Small intestine (tissue), 7 donors: ENCODE data around the gene CD1B. TPM values are rescaled to one million over a fixed set of nuclear protein-coding genes. Genes with fewer than 3 reads are reported as not detected.

Source experiments
- DNase-seq, 2 donors: peaks; one replicate each; pipeline versions ENCODE4 v3.0.0 to v3.0.0-alpha.2; 2013
- FAIRE-seq: peaks from 2 replicates; lab custom pipeline; 2012; peaks lifted over from hg19 to GRCh38; lab: Jason Lieb, UNC
- H3K27ac ChIP-seq, 3 donors: one replicate each; pipeline ENCODE4 v1.5.1; 2013; ENCODE audit warnings: low read length in 2 of 3, mild to moderate bottlenecking in 2 of 3, control low read depth in 1 of 3, inconsistent platforms in 1 of 3, low read depth in 1 of 3, moderate library complexity in 1 of 3
- H3K27me3 ChIP-seq, 3 donors: one replicate each; pipeline ENCODE4 v1.6.1; 2013; ENCODE audit warnings: low read length in 3 of 3, inconsistent platforms in 1 of 3; ENCODE audit not compliant: control insufficient read depth in 3 of 3, insufficient read depth in 3 of 3
- H3K36me3 ChIP-seq, 3 donors: one replicate each; pipeline ENCODE4 v1.6.1; 2013; ENCODE audit warnings: low read length in 3 of 3, inconsistent platforms in 1 of 3, low read depth in 1 of 3, mild to moderate bottlenecking in 1 of 3, moderate library complexity in 1 of 3; ENCODE audit not compliant: control insufficient read depth in 3 of 3, insufficient read depth in 2 of 3
- H3K4me1 ChIP-seq, 3 donors: one replicate each; pipeline ENCODE4 v1.6.1; 2013; ENCODE audit warnings: low read length in 2 of 3, inconsistent platforms in 1 of 3, low read depth in 1 of 3, mild to moderate bottlenecking in 1 of 3, moderate library complexity in 1 of 3; ENCODE audit not compliant: control insufficient read depth in 3 of 3, insufficient read depth in 2 of 3
- H3K4me3 ChIP-seq, 3 donors: one replicate each; pipeline ENCODE4 v1.5.1; 2013; ENCODE audit warnings: low read length in 3 of 3, control low read depth in 1 of 3, inconsistent platforms in 1 of 3, low read depth in 1 of 3, mild to moderate bottlenecking in 1 of 3, moderate library complexity in 1 of 3
- H3K9me3 ChIP-seq, 2 donors: one replicate each; pipeline ENCODE4 v1.6.1; 2013; ENCODE audit warnings: low read depth in 1 of 2, low read length in 1 of 2; ENCODE audit not compliant: control insufficient read depth in 2 of 2, insufficient read depth in 1 of 2
- WGBS, 3 donors: extraction: QIAGEN DNeasy Blood & Tissue Kit; methylation state at CpG; one replicate each; pipeline ENCODE4 v1.1.7; 2013; 5-methylcytosine and 5-hydroxymethylcytosine counted together
- polyA plus RNA-seq, 4 donors: library from polyadenylated mRNA; stranded (reverse) in 3 of 4; unstranded in 1 of 4; fragments of 200-250 nt in 3 of 4; fragments of 120-200 nt in 1 of 4; gene quantifications; one replicate each; pipeline versions ENCODE4 v1.2.1 to v1.2.3, GENCODE V29; 2013
- donor health status: healthy with polysubstance abuse.
- donor health status: control.
- donor health status: control.
- donor health status: Bipolar disorder and iron deficiency.
- donor health status: healthy.

The CD1B gene
- polyA plus RNA-seq, 4 donors = not detected

DNA sequence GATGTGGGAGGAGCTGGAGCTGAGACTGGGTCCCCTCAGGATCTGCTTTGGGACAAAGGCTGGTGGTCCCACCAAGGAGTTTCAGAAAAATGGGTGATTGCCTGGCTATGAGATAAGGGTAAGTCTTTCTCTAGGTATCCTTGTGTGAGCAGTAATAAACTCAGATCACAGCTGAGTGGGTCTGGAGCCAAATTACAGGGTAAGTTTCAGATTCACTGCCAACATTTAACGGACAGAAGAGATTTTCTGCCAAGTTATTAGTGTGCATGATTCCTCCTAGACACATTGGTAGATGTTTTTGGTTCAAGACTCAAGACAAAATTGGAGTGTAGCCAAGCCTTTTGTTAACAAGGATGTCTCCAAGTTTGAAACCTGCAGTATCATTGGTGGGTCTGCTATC, 7.5 kb downstream of the CD1B start:
- Histone ChIP-seq H3K27ac (no peak overlapping the region), H3K4me1 (no peaks in the 10 kb centered on the region), H3K4me3 (no peak overlapping the region), H3K36me3 (no peaks in the 10 kb centered on the region), H3K27me3 (no peaks in the 10 kb centered on the region), H3K9me3 (no peaks in the 10 kb centered on the region)
- 56 to 74% (median 72%) methylated on average over 1 of the region's 1 CpG for WGBS, 3 donors
- FAIRE-seq (no peak), DNase-seq (no peak)

DNA sequence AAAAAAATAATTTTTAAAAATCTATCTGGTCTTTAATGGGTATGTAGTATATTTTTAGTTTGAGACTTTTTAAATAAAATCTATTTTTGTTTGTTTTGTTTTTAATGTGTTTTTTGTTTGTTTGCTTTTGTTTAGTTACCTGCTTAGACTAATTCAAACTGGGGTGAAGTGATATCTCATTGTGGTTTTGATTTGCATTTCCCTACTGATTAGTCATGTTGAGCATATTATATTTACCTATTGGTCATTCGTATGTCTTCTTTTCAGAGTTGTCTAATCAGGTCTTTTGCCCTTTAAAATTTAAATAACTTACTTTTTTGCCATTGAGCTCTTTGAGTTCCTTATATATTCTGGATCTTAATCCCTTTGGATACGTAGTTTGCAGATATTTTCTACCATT, 20.3 kb downstream of the CD1B start:
- H3K4me3 ChIP-seq = no peak overlapping the region
- WGBS, 3 donors = 67 to 79% (median 77%) methylated on average over 2 of the region's 2 CpGs
- no peak for DNase-seq

DNA sequence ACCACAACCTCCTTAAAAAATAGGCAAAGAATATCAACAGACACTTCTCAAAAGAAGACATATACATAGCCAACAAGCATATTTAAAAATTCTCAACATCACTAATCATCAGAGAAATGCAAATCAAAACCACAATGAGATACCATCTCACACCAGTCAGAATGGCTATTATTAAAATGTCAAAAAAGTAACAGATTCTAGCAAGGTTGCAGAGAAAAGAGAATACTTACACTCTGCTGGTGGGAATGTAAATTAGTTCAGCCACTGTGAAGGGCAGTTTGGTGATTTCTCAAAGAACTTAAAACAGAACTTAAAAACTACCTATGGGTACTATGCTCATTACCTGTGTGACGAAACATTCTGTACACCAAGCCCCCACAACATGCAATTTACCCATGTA, 20.7 kb downstream of the CD1B start:
- FAIRE-seq = no peak

More for the DNA sequence above, 20.3 kb downstream of the CD1B start:
- no peaks in the 10 kb centered on the region for H3K4me1 ChIP-seq
- H3K9me3 ChIP-seq = no peaks in the 10 kb centered on the region
- no peaks in the 10 kb centered on the region for H3K27me3 ChIP-seq
- no peak for FAIRE-seq
- H3K36me3 ChIP-seq = no peaks in the 10 kb centered on the region
- H3K27ac ChIP-seq = no peak overlapping the region

DNA sequence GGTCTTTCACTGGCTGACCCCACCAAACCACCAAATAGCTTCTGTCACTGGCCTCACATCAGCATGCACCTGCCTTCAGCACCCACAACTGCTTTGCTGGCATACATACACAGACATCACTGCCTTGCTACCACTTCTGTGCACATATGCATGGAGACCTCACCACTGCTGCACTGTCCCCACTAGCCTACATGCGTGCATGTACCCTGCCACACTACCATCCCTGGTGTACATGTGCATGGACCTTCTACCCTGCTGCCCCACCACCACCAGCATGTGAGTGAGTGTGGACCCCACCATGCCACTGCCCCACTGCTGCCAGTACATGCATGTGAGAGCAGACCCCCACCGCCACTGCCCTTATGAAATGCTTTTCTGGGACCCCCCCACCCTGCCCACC, 35.5 kb downstream of the CD1B start:
- 90 to 97% (median 96%) methylated on average over 2 of the region's 2 CpGs for WGBS, 3 donors
- no peak for DNase-seq
- no peak for FAIRE-seq
- Histone ChIP-seq H3K4me3 (no peak overlapping the region), H3K36me3 (no peaks in the 10 kb centered on the region), H3K27ac (no peak overlapping the region), H3K4me1 (no peaks in the 10 kb centered on the region), H3K27me3 (no peaks in the 10 kb centered on the region), H3K9me3 (peaks cover 0 to 7% of the 10 kb centered on the region in 2 donors)

More for the DNA sequence above, 20.7 kb downstream of the CD1B start:
- Histone ChIP-seq H3K9me3 (no peaks in the 10 kb centered on the region), H3K4me1 (no peaks in the 10 kb centered on the region), H3K36me3 (no peaks in the 10 kb centered on the region), H3K27ac (no peak overlapping the region), H3K27me3 (no peaks in the 10 kb centered on the region), H3K4me3 (no peak overlapping the region)
- 72 to 81% (median 75%) methylated on average over 1 of the region's 1 CpG for WGBS, 3 donors
- DNase-seq = no peak

DNA sequence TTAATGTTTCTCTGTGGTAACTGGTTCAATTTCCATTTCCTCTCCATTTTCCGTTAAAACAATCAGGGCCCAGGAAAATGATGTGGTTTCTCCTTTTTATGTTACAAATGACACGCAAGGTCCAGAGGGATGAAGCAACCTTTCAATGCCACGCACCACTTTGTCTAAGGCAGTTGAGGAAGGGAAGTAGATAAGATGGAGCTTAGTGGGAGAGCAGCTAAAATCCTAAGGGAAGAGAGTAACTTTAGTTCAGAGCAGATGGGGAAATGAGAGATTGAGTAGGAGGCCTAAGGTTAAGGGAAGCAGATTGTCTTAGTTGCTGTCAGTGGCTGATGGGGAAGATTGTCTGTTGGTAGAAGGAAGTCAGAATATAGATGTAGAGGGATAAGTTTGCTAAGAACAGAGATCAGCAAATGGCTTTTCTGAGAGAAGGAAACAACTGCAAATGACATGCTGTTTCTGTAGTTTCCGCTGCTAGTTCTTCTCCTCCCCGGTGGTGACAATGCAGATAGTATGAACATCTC, 40.9 kb downstream of the CD1B start:
- 75 to 83% (median 77%) methylated on average over 5 of the region's 5 CpGs for WGBS, 3 donors
- H3K4me1 ChIP-seq = no peaks in the 10 kb centered on the region
- no peaks in the 10 kb centered on the region for H3K36me3 ChIP-seq
- H3K27ac ChIP-seq = no peak overlapping the region
- DNase-seq (no peak), FAIRE-seq (no peak)
- H3K4me3 ChIP-seq = no peak overlapping the region
- H3K9me3 ChIP-seq = peaks cover 0 to 1% of the 10 kb centered on the region in 2 donors
- H3K27me3 ChIP-seq = no peaks in the 10 kb centered on the region

DNA sequence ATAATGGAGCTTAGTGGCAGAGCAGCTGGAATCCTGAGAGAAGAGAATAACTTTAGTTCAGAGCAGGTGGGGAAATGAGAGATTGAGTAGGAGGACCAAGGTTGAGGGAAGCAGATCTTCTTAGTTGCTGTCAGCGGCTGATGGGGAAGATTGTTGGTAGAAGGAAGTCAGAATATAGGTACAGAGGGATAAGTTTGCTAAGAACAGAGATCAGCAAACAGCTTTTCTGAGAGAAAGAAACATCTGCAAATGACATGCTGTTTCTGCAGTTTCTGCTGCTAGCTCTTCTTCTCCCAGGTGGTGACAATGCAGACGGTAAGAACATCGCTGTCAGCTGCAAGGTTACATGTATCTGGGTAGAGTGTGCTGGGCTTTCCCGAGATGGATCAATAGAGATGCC, 41.5 kb downstream of the CD1B start, which contains the start of gene CD1C:
Gene CD1C (plus strand): TSS at position 113 of the 400 bp plus-strand sequence. CDS start 142 bp downstream, at position 255.
- Histone ChIP-seq H3K4me3 (no peak within 1 kb of the TSS), H3K9me3 (no peaks in the 10 kb centered on the region), H3K27me3 (no peaks in the 10 kb centered on the region), H3K27ac (no peak within 1 kb of the TSS), H3K4me1 (no peaks in the 10 kb centered on the region), H3K36me3 (no peaks in the 10 kb centered on the region)
- FAIRE-seq = no peak
- WGBS, 3 donors = 68 to 88% (median 75%) methylated on average over 4 of the region's 4 CpGs
- DNase-seq = no peak

DNA sequence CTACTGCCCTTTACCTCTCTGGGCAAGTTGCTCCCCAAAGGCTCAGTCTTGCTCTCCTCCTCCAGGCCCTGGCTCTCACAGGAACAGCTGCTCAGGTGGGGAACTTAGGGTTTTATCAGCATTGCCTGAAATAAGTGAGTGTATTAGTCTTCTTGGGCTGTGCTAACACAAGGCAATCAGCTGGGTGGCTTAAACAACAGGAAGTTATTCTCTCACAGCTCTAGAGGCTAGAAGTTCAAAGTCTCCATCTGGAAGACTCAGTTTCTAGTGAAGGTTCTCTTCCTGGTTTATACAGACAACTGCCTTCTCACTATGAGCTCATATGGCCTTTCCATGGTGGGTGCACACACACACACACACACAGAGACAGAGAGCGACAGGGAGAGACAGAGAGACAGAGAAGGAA, 44.4 kb downstream of the CD1B start:
- Histone ChIP-seq H3K36me3 (no peaks in the 10 kb centered on the region), H3K4me1 (no peaks in the 10 kb centered on the region), H3K9me3 (no peaks in the 10 kb centered on the region), H3K4me3 (no peak overlapping the region), H3K27me3 (no peaks in the 10 kb centered on the region), H3K27ac (no peak overlapping the region)
- DNase-seq (no peak), FAIRE-seq (no peak)
- WGBS, 3 donors = 77 to 82% (median 82%) methylated on average over 1 of the region's 1 CpG

DNA sequence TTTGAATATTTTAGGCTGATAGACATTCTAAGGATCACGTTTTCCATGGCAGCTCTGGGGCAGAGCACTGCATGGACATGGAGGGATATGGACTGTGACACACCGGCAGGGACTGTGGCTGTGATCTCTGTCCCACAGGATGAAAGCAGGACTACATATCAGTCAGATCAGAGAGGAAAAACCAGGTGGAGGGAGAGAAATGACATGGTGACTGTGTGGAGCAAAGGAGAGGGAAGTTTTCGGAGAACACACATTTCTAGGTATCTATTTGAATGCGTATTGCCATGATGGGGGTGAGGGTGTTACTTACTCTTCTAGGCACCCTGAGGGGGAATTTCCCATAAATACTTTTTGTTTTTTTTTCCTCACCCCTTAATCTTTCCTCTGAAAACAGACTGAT, 44.8 kb downstream of the CD1B start:
- Histone ChIP-seq H3K9me3 (no peaks in the 10 kb centered on the region), H3K4me3 (no peak overlapping the region), H3K27me3 (no peaks in the 10 kb centered on the region), H3K36me3 (no peaks in the 10 kb centered on the region), H3K4me1 (no peaks in the 10 kb centered on the region), H3K27ac (no peak overlapping the region)
- FAIRE-seq (no peak), DNase-seq (no peak)
- 61 to 80% (median 67%) methylated on average over 4 of the region's 4 CpGs for WGBS, 3 donors

DNA sequence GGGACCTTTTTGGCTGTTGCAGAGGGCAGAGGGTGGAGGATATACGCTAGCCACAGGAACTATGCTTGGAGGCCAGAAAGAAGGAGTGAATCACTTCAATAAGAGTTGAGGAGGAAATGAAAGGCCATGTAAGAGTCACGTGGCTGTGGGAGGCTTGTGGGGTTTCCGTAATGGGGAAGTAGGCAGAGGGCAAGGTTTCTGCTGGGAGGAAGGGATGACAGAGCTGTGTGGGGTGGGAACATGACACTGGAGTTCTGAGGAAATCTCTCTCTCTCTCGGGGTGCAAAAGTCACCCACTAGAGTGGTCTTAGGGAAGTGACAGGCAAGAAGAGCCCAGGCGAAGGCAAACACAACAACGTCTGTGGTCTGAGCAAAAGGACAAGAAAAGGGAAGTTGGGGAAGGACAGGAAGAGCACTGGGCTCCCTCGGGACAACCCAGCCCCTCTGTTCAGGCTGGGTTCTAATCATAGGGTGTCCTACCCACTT, 45.5 kb downstream of the CD1B start:
- Histone ChIP-seq H3K36me3 (no peaks in the 10 kb centered on the region), H3K27me3 (no peaks in the 10 kb centered on the region), H3K27ac (no peak overlapping the region), H3K9me3 (peaks cover 0 to 2% of the 10 kb centered on the region in 2 donors), H3K4me3 (no peak overlapping the region), H3K4me1 (no peaks in the 10 kb centered on the region)
- FAIRE-seq = no peak
- no peak for DNase-seq
- WGBS, 3 donors = 42 to 60% (median 46%) methylated on average over 7 of the region's 7 CpGs
